ENCODE results near the gene RBFOX2.
A peak's percentile ranks its signal among the peaks of the same experiment; 100 is the strongest.
"Not testable (repeated sequence)": the region's sequence is repeated elsewhere in the genome, so short reads cannot be mapped to it uniquely, and the experiment has no call there.

The RBFOX2 gene

DNA sequence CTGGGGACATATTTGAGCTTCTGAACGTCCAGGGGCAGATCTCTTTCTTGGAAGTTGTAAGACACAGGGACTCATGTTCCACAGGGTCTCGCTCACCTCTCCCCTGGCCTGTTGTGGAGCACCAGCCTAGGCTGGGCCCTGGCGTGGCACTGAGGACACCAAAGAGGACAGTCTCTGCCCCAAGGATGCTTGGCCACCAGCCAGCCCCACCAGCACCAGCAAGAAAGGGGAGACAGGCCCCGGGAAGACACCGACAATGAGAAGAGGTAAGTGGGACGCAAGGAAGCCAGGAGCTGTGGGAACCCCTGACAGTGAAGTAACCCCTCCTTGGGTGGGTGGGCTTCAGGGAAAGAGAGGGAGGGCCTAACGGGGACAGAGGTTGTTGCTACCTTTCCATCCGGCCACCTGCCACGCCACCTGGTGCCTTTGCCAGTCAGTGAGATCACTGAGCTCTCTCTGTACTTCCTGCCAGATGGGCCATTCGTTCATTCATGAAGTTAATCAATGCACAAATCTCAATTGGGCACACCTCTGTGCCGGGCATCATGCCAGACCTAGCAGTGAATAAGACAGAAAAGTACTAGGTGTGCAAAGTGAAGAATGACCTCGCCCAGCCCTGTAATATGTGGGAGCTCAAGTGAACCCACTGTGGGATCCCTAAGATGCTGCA lies 299.9 kb downstream of the RBFOX2 start:
- peak; percentile 91 for DNase-seq

DNA sequence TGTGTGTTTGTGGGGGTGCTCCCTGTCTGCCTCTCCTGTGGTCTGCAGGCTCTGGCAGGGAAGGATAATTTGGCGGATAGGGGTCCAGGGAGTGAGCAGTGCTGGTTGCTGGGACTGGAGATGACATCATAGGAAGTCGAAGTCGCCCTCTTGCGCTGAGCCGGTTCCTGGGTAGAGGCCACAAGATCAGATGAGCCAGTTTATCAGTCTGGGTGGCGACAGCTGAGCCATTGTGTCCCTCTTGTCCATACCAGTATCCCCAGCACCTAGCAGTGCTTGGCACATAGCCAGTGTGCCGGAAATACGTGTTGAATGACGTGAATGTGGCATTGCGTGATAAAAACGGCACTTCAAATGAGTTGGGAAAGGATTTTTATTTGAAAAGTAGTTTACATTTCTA lies 301.2 kb downstream of the RBFOX2 start:
- no peak for DNase-seq

DNA sequence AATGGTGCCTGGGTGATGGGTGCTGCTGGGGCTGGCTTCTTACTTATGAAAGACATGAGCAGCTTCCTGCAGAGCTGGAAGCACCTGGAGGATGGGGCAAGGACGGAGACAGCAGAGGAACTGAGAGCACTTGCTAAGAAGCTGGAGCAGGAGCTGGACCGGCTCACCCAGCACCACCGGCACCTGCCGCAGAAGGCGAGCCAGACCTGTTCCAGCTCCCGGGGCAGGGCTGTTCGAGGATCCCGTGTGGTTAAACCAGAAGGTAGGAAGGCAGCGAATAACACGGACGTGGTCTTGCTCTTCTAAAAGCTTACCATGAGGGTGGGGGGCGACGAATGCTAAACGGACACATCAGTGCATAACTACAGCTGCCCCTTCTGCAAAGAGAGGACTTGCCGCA lies 301.7 kb downstream of the RBFOX2 start:
- DNase-seq = no peak

DNA sequence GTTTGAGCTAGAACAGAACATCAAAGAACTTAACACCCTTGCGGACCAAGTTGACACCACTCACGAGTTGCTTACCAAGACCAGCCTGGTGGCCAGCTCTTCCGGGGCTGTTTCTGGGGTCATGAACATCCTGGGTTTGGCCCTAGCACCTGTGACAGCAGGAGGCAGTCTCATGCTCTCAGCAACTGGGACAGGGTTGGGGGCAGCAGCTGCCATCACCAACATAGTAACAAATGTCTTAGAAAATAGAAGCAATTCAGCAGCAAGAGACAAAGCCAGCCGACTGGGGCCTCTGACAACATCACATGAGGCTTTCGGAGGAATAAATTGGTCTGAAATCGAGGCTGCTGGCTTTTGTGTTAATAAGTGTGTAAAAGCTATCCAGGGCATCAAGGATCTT lies 302.2 kb downstream of the RBFOX2 start:
- no peak for DNase-seq

- DNase-seq = no peak
Measured at GRCh38 chr22:35725521-35725920, 303.1 kb downstream of the RBFOX2 start.

- DNase-seq = no peak
Measured at GRCh38 chr22:35721960-35722359, 306.7 kb downstream of the RBFOX2 start.

DNA sequence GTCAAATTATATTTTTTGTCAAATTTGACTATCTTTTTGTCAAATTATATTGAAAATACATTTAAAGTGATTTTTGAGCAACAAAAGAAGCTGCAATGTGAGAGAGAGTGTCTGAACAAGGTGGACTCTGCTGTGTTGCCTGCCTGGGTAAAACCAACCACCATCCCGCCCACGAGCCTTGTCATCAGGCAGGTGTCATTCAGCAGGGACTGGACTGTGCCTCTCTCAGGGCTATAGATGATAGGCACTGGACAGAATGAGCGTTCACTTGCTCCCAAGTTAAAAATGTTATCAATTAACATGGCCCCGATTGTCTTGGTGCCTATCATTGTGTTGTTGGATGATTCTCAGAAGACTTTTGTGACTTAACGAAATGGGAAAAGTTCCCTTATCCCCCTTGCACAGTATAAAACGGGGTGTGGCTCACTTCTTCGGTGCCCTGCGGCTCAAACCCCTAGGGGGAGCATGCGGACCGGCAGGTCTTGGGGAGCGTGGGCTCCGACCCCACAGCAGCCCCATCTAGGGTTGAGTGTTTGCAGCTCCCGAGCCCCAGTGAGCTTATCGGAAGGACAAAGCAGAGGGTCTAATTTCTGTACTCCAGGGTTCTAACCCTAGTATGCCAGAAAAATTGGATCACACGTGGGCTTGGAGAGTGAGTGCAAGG lies 309.3 kb downstream of the RBFOX2 start:
- DNase-seq = no peak

GRCh38 chr22:35717572-35717971 lies 311.1 kb downstream of the RBFOX2 start, which contains the start of gene APOL5:
Gene APOL5, plus strand, starts transcription at chr22:35717872. Its CDS starts 0 bp downstream, at chr22:35717872.
- DNase-seq = no peak

GRCh38 chr22:35712672-35713071 lies 316.0 kb downstream of the RBFOX2 start:
- DNase-seq = no peak

DNA sequence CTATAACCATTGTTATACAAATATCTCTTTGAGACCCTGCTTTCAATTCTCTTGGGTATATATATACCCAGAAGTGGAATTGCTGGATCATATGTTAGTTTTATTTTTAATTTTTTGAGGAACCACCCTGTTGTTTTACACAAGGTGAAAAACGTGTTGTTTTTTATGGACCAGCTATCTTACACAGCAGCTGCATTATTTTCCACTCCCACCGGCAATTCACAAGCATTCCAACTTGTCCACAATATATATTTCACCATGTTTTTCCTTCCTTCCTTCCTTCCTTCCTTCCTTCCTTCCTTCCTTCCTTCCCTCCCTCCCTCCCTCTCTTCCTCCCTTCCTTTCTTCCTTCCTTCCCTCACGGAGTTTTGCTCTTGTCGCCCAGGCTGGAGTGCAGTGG lies 317.3 kb downstream of the RBFOX2 start:
- no peak for DNase-seq

DNA sequence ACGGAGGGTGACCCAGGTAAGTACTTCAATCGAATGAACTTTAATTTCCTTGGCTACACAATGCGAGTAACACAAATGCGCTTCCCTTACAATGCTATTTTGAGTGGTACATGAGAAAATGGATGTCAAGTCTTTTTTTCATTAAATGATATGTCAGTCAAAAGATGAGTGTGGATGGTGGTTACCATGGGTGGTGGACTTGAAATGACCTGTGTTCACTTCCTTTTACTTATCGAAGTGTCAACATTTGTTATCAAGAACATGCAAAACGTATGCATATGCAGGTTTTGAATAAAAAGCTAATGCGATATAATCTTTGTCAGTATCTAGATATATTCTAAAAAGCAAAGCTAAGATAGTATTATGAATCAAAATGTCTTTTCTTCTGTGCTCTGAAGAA lies 319.7 kb downstream of the RBFOX2 start:
- DNase-seq = no peak

DNA sequence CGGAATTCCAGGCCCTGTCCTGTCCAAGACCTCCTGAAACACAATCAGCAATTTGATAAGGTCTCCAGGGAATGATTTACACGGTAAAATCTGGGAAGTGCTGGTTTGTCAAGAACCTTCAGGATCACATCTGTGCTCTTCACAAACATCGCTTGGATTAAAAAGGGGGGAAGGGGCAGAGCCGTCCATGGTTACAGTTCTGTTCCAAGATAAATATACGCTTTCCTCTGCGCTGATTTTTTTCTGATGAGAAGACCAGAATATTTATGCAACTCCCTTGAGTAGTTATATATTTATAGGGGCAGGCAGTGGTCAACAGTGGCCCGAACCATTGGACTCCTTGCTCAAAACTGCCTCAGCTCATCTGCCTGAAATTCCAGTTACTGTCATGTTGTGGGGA lies 320.2 kb downstream of the RBFOX2 start:
- peak; percentile 36 for DNase-seq

GRCh38 chr22:35705141-35705540 lies 323.5 kb downstream of the RBFOX2 start:
- DNase-seq = no peak

- DNase-seq = no peak
Measured at GRCh38 chr22:35703861-35704584, 324.6 kb downstream of the RBFOX2 start.

DNA sequence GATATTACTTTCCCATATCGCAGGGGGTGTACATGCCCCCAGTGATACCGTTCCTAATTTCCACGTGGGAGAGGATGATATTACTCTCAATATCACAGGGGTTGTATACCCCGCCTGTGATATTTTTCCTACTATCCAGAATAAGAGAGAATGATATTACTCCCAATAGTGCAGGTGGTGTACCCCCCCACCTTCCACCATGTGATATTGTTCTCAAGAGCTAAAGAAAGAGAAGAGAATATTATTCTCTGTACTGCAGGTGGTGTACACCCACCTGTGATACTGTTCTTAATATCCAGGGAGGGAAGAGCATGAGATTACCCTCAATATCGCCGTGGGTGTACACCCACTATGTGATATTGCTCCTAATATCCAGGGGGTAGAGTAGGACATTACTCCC lies 328.8 kb downstream of the RBFOX2 start:
- DNase-seq = not testable (repeated sequence)

- no peak for DNase-seq
Measured at GRCh38 chr22:35697142-35697541, 331.5 kb downstream of the RBFOX2 start.

DNA sequence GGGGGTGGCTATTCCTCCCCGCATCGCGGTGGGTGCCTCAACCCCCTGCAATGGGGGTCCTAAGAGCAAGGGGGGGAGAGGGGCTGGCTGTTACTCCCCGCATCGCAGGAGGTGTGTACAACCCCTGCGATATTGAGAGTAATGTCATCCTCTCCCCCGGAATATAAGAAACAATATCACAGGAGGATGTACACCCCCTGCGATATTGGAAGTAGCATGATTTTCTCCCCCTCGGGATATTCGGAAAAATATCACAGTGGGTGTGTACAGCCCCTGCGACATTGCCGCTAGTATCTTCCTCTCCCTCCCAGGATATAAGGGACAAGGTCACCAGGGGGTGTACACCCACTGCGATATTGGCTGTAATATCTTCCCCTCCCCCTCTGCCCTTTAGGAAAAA lies 333.4 kb downstream of the RBFOX2 start:
- no peak for DNase-seq

DNA sequence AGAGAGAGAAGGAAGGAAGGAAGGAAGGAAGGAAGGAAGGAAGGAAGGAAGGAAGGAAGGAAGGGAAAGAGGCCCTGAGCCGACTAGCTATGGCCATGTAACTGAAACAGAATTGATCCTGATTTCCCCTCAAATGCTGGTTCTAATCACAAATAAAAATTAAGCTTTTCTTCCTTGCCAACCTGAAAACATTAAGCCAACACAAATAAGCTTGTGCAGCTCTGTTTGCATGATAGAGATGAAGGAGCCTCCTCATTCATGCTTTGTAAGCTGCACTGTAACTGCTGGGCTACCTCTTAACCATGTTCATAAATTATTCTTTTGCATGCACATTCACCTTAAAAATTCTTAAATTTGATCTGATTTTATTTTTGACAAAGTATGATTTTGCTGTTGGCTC lies 338.6 kb downstream of the RBFOX2 start:
- no peak for DNase-seq

- DNase-seq = no peak
Measured at GRCh38 chr22:35688913-35689675, 339.5 kb downstream of the RBFOX2 start.

Measured in NCI-H2171 (cell line).